Stimulated activated naive B cell treated with anti-CD40 and anti-IgM and Interleukin-4, amounts not matched to agents 10 μg/mL and 1 μg/mL and 100 μg/mL, for 72 hours (primary cell): Measurements from ENCODE around the gene ATOX1.

Source experiments
- ATAC-seq, 2 donors: fragments of 150-1000 bp; cut with Tn5 transposase; replicated peaks; 2 replicates each; pipeline ENCODE4 v1.10.0; 2021; ENCODE audit warnings: moderate library complexity in 1 of 2
- DNase-seq: peaks from one replicate; pipeline ENCODE4 v3.0.0; 2021
- H3K27ac Mint-ChIP-seq: one replicate; pipeline ENCODE4 v1.8.0; 2022; ENCODE audit warnings: mild to moderate bottlenecking, mixed read lengths
- H3K27me3 Mint-ChIP-seq, 2 donors: one replicate each; pipeline ENCODE4 v1.8.0; 2022; ENCODE audit warnings: mixed read lengths in 2 of 2
- H3K36me3 Mint-ChIP-seq, 2 donors: one replicate each; pipeline ENCODE4 v1.8.0; 2022; ENCODE audit warnings: mixed read lengths in 2 of 2, mild to moderate bottlenecking in 1 of 2
- H3K4me1 Mint-ChIP-seq, 2 donors: one replicate each; pipeline ENCODE4 v1.8.0; 2022; ENCODE audit warnings: mixed read lengths in 2 of 2, mild to moderate bottlenecking in 1 of 2
- H3K4me3 Mint-ChIP-seq, 2 donors: one replicate each; pipeline ENCODE4 v1.8.0; 2022; ENCODE audit warnings: mild to moderate bottlenecking in 2 of 2, mixed read lengths in 2 of 2, moderate library complexity in 1 of 2
- H3K9me3 Mint-ChIP-seq, 2 donors: one replicate each; pipeline ENCODE4 v1.8.0; 2022; ENCODE audit warnings: mixed read lengths in 2 of 2, mild to moderate bottlenecking in 1 of 2

ATOX1 gene

GRCh38 chr5:151775025-151775606 is 16.7 kb upstream of the ATOX1 start:
- Mint-ChIP-seq H3K4me3 (peak overlapping the region in 1 of 2 donors; percentile 37), H3K27ac (peak overlapping the region; percentile 67), H3K27me3 (no peaks in the 10 kb centered on the region), H3K36me3 (peaks cover 20 to 49% of the 10 kb centered on the region in 2 donors), H3K9me3 (no peaks in the 10 kb centered on the region), H3K4me1 (peaks cover 37 to 69% of the 10 kb centered on the region in 2 donors)
- DNase-seq (no peak), ATAC-seq (no peak)

GRCh38 chr5:151773951-151774350 is 15.5 kb upstream of the ATOX1 start:
- Mint-ChIP-seq H3K4me3 (peak overlapping the region; percentile 42 to 61), H3K4me1 (peaks cover 28 to 65% of the 10 kb centered on the region in 2 donors), H3K9me3 (no peaks in the 10 kb centered on the region), H3K36me3 (peaks cover 16 to 38% of the 10 kb centered on the region in 2 donors), H3K27me3 (no peaks in the 10 kb centered on the region), H3K27ac (no peak overlapping the region)
- ATAC-seq = no peak
- DNase-seq = no peak

- DNase-seq (no peak), ATAC-seq (no peak)
- Mint-ChIP-seq H3K4me1 (peaks cover 26 to 62% of the 10 kb centered on the region in 2 donors), H3K36me3 (peaks cover 10 to 32% of the 10 kb centered on the region in 2 donors), H3K27me3 (no peaks in the 10 kb centered on the region), H3K4me3 (peak overlapping the region in 1 of 2 donors; percentile 95), H3K9me3 (no peaks in the 10 kb centered on the region), H3K27ac (peak overlapping the region; percentile 93)
These were observed 14.6 kb upstream of the ATOX1 start for GRCh38 chr5:151772846-151773561.

GRCh38 chr5:151772029-151772845 is 13.8 kb upstream of the ATOX1 start:
- peak; percentile 5 for DNase-seq
- H3K9me3 Mint-ChIP-seq = no peaks in the 10 kb centered on the region
- H3K27ac Mint-ChIP-seq = peak overlapping the region; percentile 93
- H3K4me1 Mint-ChIP-seq = peaks cover 19 to 55% of the 10 kb centered on the region in 2 donors
- peak overlapping the region in 1 of 2 donors; percentile 95 for H3K4me3 Mint-ChIP-seq
- H3K27me3 Mint-ChIP-seq = no peaks in the 10 kb centered on the region
- peaks cover 3 to 24% of the 10 kb centered on the region in 2 donors for H3K36me3 Mint-ChIP-seq
- peak; percentile 6 to 12 for ATAC-seq

GRCh38 chr5:151771259-151772028 is 13.0 kb upstream of the ATOX1 start, which contains the start of gene G3BP1:
G3BP1 (plus strand) TSS chr5:151771954; CDS start chr5:151786621, 14,667 bp downstream.
- ATAC-seq = peak; percentile 81 to 83
- H3K27ac Mint-ChIP-seq = peak within 1 kb of the TSS; percentile 93
- no peaks in the 10 kb centered on the region for H3K27me3 Mint-ChIP-seq
- H3K9me3 Mint-ChIP-seq = no peaks in the 10 kb centered on the region
- peaks cover 0 to 20% of the 10 kb centered on the region in 2 donors for H3K36me3 Mint-ChIP-seq
- peak; percentile 100 for DNase-seq
- H3K4me3 Mint-ChIP-seq = peak within 1 kb of the TSS in 1 of 2 donors; percentile 95
- peaks cover 17 to 48% of the 10 kb centered on the region in 2 donors for H3K4me1 Mint-ChIP-seq

- no peaks in the 10 kb centered on the region for H3K27me3 Mint-ChIP-seq
- ATAC-seq = peak; percentile 33
- H3K36me3 Mint-ChIP-seq = peaks cover 0 to 13% of the 10 kb centered on the region in 2 donors
- DNase-seq = peak; percentile 35
- no peak overlapping the region for H3K4me3 Mint-ChIP-seq
- no peaks in the 10 kb centered on the region for H3K9me3 Mint-ChIP-seq
- peaks cover 10 to 39% of the 10 kb centered on the region in 2 donors for H3K4me1 Mint-ChIP-seq
- no peak overlapping the region for H3K27ac Mint-ChIP-seq
These were observed 12.2 kb upstream of the ATOX1 start for GRCh38 chr5:151770383-151771258.

GRCh38 chr5:151766975-151767374 is 8.5 kb upstream of the ATOX1 start:
- H3K27me3 Mint-ChIP-seq = no peaks in the 10 kb centered on the region
- peaks cover 4 to 15% of the 10 kb centered on the region in 2 donors for H3K4me1 Mint-ChIP-seq
- no peaks in the 10 kb centered on the region for H3K9me3 Mint-ChIP-seq
- H3K36me3 Mint-ChIP-seq = no peaks in the 10 kb centered on the region
- H3K27ac Mint-ChIP-seq = no peak overlapping the region
- DNase-seq (no peak), ATAC-seq (no peak)
- no peak overlapping the region for H3K4me3 Mint-ChIP-seq

- no peaks in the 10 kb centered on the region for H3K27me3 Mint-ChIP-seq
- no peak overlapping the region for H3K27ac Mint-ChIP-seq
- no peak overlapping the region for H3K4me3 Mint-ChIP-seq
- H3K4me1 Mint-ChIP-seq = peaks cover 0 to 8% of the 10 kb centered on the region in 2 donors
- DNase-seq (no peak), ATAC-seq (no peak)
- H3K36me3 Mint-ChIP-seq = no peaks in the 10 kb centered on the region
- no peaks in the 10 kb centered on the region for H3K9me3 Mint-ChIP-seq
These were observed 6.4 kb upstream of the ATOX1 start for GRCh38 chr5:151764801-151765200.

- peak overlapping the region; percentile 96 for H3K27ac Mint-ChIP-seq
- DNase-seq = no peak
- H3K4me1 Mint-ChIP-seq = peaks cover 30 to 44% of the 10 kb centered on the region in 2 donors
- peak; percentile 39 to 41 for ATAC-seq
- H3K4me3 Mint-ChIP-seq = peak overlapping the region; percentile 92 to 96
- no peaks in the 10 kb centered on the region for H3K27me3 Mint-ChIP-seq
- H3K9me3 Mint-ChIP-seq = no peaks in the 10 kb centered on the region
- peaks cover 13 to 14% of the 10 kb centered on the region in 2 donors for H3K36me3 Mint-ChIP-seq
These were observed 346 bp downstream of the ATOX1 start for GRCh38 chr5:151758141-151758429.

- Mint-ChIP-seq H3K9me3 (no peaks in the 10 kb centered on the region), H3K4me3 (peak overlapping the region; percentile 92 to 96), H3K36me3 (peaks cover 18 to 19% of the 10 kb centered on the region in 2 donors), H3K4me1 (peaks cover 30 to 50% of the 10 kb centered on the region in 2 donors), H3K27me3 (no peaks in the 10 kb centered on the region), H3K27ac (peak overlapping the region; percentile 96)
- DNase-seq = no peak
- peak; percentile 28 to 33 for ATAC-seq
These were observed 944 bp downstream of the ATOX1 start for GRCh38 chr5:151757233-151758140.

- Mint-ChIP-seq H3K27ac (peak overlapping the region; percentile 86), H3K4me1 (peaks cover 36 to 62% of the 10 kb centered on the region in 2 donors), H3K36me3 (peaks cover 22 to 27% of the 10 kb centered on the region in 2 donors), H3K4me3 (peak overlapping the region; percentile 65 to 96), H3K9me3 (no peaks in the 10 kb centered on the region), H3K27me3 (no peaks in the 10 kb centered on the region)
- ATAC-seq (peak; percentile 34 to 51), DNase-seq (no peak)
These were observed 3.0 kb downstream of the ATOX1 start for GRCh38 chr5:151755383-151755782.

- H3K4me1 Mint-ChIP-seq = peaks cover 29 to 57% of the 10 kb centered on the region in 2 donors
- H3K36me3 Mint-ChIP-seq = peaks cover 22 to 30% of the 10 kb centered on the region in 2 donors
- no peak overlapping the region for H3K4me3 Mint-ChIP-seq
- ATAC-seq (no peak), DNase-seq (no peak)
- no peaks in the 10 kb centered on the region for H3K27me3 Mint-ChIP-seq
- H3K9me3 Mint-ChIP-seq = no peaks in the 10 kb centered on the region
- H3K27ac Mint-ChIP-seq = peak overlapping the region; percentile 56
These were observed 6.8 kb downstream of the ATOX1 start for GRCh38 chr5:151751593-151751992.
